Breast epithelium (tissue), 4 donors: Measurements from ENCODE around the gene OR52E8. TPM values are rescaled to one million over a fixed set of nuclear protein-coding genes. Genes with fewer than 3 reads are reported as not detected.

Source experiments
- DNase-seq, 2 donors: peaks; one replicate each; pipeline ENCODE4 v3.0.0-alpha.2; 2019; ENCODE audit warnings: low spot score in 2 of 2
- H3K27ac ChIP-seq, 2 donors: fragments of 200-600 bp; sonication (generic) in 1 of 2; one replicate each; pipeline ENCODE4 v1.5.1; 2016 to 2019; ENCODE audit warnings: mild to moderate bottlenecking in 1 of 2
- H3K27me3 ChIP-seq, 2 donors: fragments of 200-600 bp; sonication (generic) in 1 of 2; one replicate each; pipeline versions ENCODE4 v1.5.1 to v1.6.0; 2017 to 2019; ENCODE audit warnings: control low read depth in 1 of 2, mild to moderate bottlenecking in 1 of 2
- H3K36me3 ChIP-seq: fragments of 200-600 bp; one replicate; pipeline ENCODE4 v1.5.1; 2019
- H3K4me1 ChIP-seq, 2 donors: fragments of 200-600 bp; sonication (generic); one replicate each; pipeline ENCODE4 v1.5.1; 2016 to 2019; ENCODE audit warnings: control low read depth in 1 of 2
- H3K4me3 ChIP-seq, 3 donors: fragments of 200-600 bp; sonication (generic); 1 replicate in 2 of 3; 2 replicates in 1 of 3; pipeline ENCODE4 v1.5.1; 2016 to 2019; ENCODE audit warnings: mild to moderate bottlenecking in 3 of 3, moderate library complexity in 2 of 3
- H3K9me3 ChIP-seq, 2 donors: fragments of 200-600 bp; sonication (generic) in 1 of 2; one replicate each; pipeline ENCODE4 v1.5.1; 2016 to 2019; ENCODE audit warnings: control low read depth in 1 of 2
- CTCF ChIP-seq, 3 donors: fragments of 450-650 bp; IDR thresholded peaks; one replicate each; pipeline ENCODE4 v1.5.1; 2016 to 2017; ENCODE audit warnings: antibody characterized with exemption in 3 of 3, mild to moderate bottlenecking in 3 of 3, moderate library complexity in 3 of 3
- POLR2A ChIP-seq: fragments of 450-650 bp; IDR thresholded peaks from one replicate; pipeline ENCODE4 v1.6.1; 2016; ENCODE audit warnings: antibody characterized with exemption, mild to moderate bottlenecking, moderate library complexity
- POLR2AphosphoS5 ChIP-seq, 3 donors: sonication (generic); formaldehyde crosslinking; IDR thresholded peaks; one replicate each; pipeline ENCODE4 v1.6.1; 2017; ENCODE audit warnings: antibody characterized with exemption in 3 of 3
- intact Hi-C: fragments of 100-400 bp; cut with DNase I; formaldehyde crosslinking; loops from one replicate; pipeline ENCODE4 v1.15.1; 2023; ENCODE audit warnings: low total_unique reads
- total RNA-seq, 3 donors: library from RNA; depleted of rRNA; stranded (reverse); fragments of >200 nt; gene quantifications; one replicate each; pipeline ENCODE4 v1.1.0, GENCODE V29; 2016

The OR52E8 gene
- total RNA-seq, 3 donors from 2014 or later: not detected

- TF ChIP-seq POLR2AphosphoS5 (IDR thresholded peaks at IDR 0.05): no peak
- TF ChIP-seq CTCF (IDR thresholded peaks at IDR 0.05): no peak
- TF ChIP-seq POLR2A: no peak
- H3K4me3 ChIP-seq: no peak overlapping the region
- no peaks in the 10 kb centered on the region for H3K27me3 ChIP-seq
- no peaks in the 10 kb centered on the region for H3K4me1 ChIP-seq
- no peaks in the 10 kb centered on the region for H3K36me3 ChIP-seq
- intact Hi-C loops: no loop called here
- no peak for DNase-seq
- peaks cover 0 to 6% of the 10 kb centered on the region in 2 donors for H3K9me3 ChIP-seq
- H3K27ac ChIP-seq: no peak overlapping the region
These were observed 9.8 kb downstream of the OR52E8 start for GRCh38 chr11:5847711-5848110.

- Histone ChIP-seq H3K9me3 (peaks cover 0 to 4% of the 10 kb centered on the region in 2 donors), H3K27ac (no peak overlapping the region), H3K4me3 (no peak overlapping the region), H3K4me1 (no peaks in the 10 kb centered on the region), H3K27me3 (no peaks in the 10 kb centered on the region), H3K36me3 (no peaks in the 10 kb centered on the region)
- TF ChIP-seq POLR2AphosphoS5 (IDR thresholded peaks at IDR 0.05) (no peak), CTCF (IDR thresholded peaks at IDR 0.05) (no peak), POLR2A (no peak)
- DNase-seq: no peak
- intact Hi-C loops: no loop called here
These were observed 10.8 kb downstream of the OR52E8 start for GRCh38 chr11:5846701-5847100.

GRCh38 chr11:5841797-5842196 lies 15.7 kb downstream of the OR52E8 start, which contains the start of gene OR52E6:
Gene OR52E6, minus strand, starts transcription at chr11:5841897. Its CDS starts 0 bp downstream, at chr11:5841897.
- no peak for DNase-seq
- no peaks in the 10 kb centered on the region for H3K9me3 ChIP-seq
- TF ChIP-seq CTCF (IDR thresholded peaks at IDR 0.05) (no peak), POLR2A (no peak), POLR2AphosphoS5 (IDR thresholded peaks at IDR 0.05) (no peak)
- no peaks in the 10 kb centered on the region for H3K27me3 ChIP-seq
- H3K27ac ChIP-seq: no peak within 1 kb of the TSS
- no peak within 1 kb of the TSS for H3K4me3 ChIP-seq
- H3K36me3 ChIP-seq: no peaks in the 10 kb centered on the region
- intact Hi-C loops: no loop called here
- H3K4me1 ChIP-seq: no peaks in the 10 kb centered on the region

GRCh38 chr11:5837695-5838094 lies 19.8 kb downstream of the OR52E8 start:
- Histone ChIP-seq H3K27me3 (no peaks in the 10 kb centered on the region), H3K9me3 (no peaks in the 10 kb centered on the region), H3K36me3 (no peaks in the 10 kb centered on the region), H3K4me1 (no peaks in the 10 kb centered on the region), H3K27ac (no peak overlapping the region), H3K4me3 (no peak overlapping the region)
- TF ChIP-seq CTCF (IDR thresholded peaks at IDR 0.05): no peak
- DNase-seq: no peak
- intact Hi-C loops: loop anchor here (10.0 kb wide), 1 partner anchor 1527 kb away; no protein-coding TSS in a partner anchor

- intact Hi-C loops: loop anchor here (5.0 to 10.0 kb wide), 2 partner anchors 419 to 1531 kb away; no protein-coding TSS in a partner anchor
- no peaks in the 10 kb centered on the region for H3K36me3 ChIP-seq
- no peaks in the 10 kb centered on the region for H3K4me1 ChIP-seq
- no peak for DNase-seq
- no peaks in the 10 kb centered on the region for H3K9me3 ChIP-seq
- no peaks in the 10 kb centered on the region for H3K27me3 ChIP-seq
- no peak overlapping the region for H3K4me3 ChIP-seq
- no peak for TF ChIP-seq CTCF (IDR thresholded peaks at IDR 0.05)
- TF ChIP-seq POLR2AphosphoS5 (IDR thresholded peaks at IDR 0.05): no peak
- no peak for TF ChIP-seq POLR2A
- H3K27ac ChIP-seq: no peak overlapping the region
These were observed 24.0 kb downstream of the OR52E8 start for GRCh38 chr11:5833446-5833845.
